Measurements from ENCODE around the gene SLC9A7. TPM values are rescaled to one million over a fixed set of nuclear protein-coding genes. Genes with fewer than 3 reads are reported as not detected.

Gene SLC9A7
- total RNA-seq, 4 donors from 2014 or later: 5.5 to 11.1 (median 7.3) TPM

- DNase-seq (ENCODE audit: low spot score in 2 of 2): no peak
- Histone ChIP-seq H3K4me3 (no peak overlapping the region), H3K9me3 (no peaks in the 10 kb centered on the region), H3K27me3 (peaks cover 0 to 4% of the 10 kb centered on the region in 2 donors), H3K27ac (no peak overlapping the region), H3K4me1 (no peaks in the 10 kb centered on the region), H3K36me3 (no peaks in the 10 kb centered on the region)
- TF ChIP-seq EP300 (IDR thresholded peaks at IDR 0.05) (no peak), CTCF (IDR thresholded peaks at IDR 0.05) (no peak), POLR2A (IDR thresholded peaks at IDR 0.05) (no peak)
- whole genome bisulfite sequencing, 2 donors: 63 to 67% methylated on average over 9 to 11 of the region's 11 CpGs
Observed at GRCh38 chrX:46607916-46608315, 151.0 kb downstream of the SLC9A7 start.

- no peaks in the 10 kb centered on the region for H3K4me1 ChIP-seq
- DNase-seq (ENCODE audit: low spot score in 2 of 2): no peak
- no peaks in the 10 kb centered on the region for H3K9me3 ChIP-seq
- TF ChIP-seq EP300 (IDR thresholded peaks at IDR 0.05): no peak
- TF ChIP-seq CTCF (IDR thresholded peaks at IDR 0.05): no peak
- TF ChIP-seq POLR2A (IDR thresholded peaks at IDR 0.05): no peak
- H3K36me3 ChIP-seq: no peaks in the 10 kb centered on the region
- H3K27ac ChIP-seq: peak overlapping the region in 1 of 4 donors; percentile 63
- WGBS, 2 donors: 88 to 96% methylated on average over 4 to 6 of the region's 6 CpGs
- H3K4me3 ChIP-seq: no peak overlapping the region
- peaks cover 0 to 4% of the 10 kb centered on the region in 2 donors for H3K27me3 ChIP-seq
Observed at GRCh38 chrX:46602468-46603102, 156.3 kb downstream of the SLC9A7 start.

GRCh38 chrX:46601283-46601682 is 157.6 kb downstream of the SLC9A7 start:
- no peaks in the 10 kb centered on the region for H3K9me3 ChIP-seq
- H3K4me1 ChIP-seq: no peaks in the 10 kb centered on the region
- H3K4me3 ChIP-seq: no peak overlapping the region
- no peak for DNase-seq (ENCODE audit: low spot score in 2 of 2)
- peaks cover 0 to 4% of the 10 kb centered on the region in 2 donors for H3K27me3 ChIP-seq
- H3K27ac ChIP-seq: peak overlapping the region in 1 of 4 donors; percentile 63
- TF ChIP-seq CTCF (IDR thresholded peaks at IDR 0.05) (no peak), EP300 (IDR thresholded peaks at IDR 0.05) (peak in 1 of 2 donors; percentile 57), POLR2A (IDR thresholded peaks at IDR 0.05) (no peak)
- H3K36me3 ChIP-seq: no peaks in the 10 kb centered on the region
- WGBS, 2 donors: 9 to 44% methylated on average over 6 of the region's 6 CpGs

- TF ChIP-seq EP300 (IDR thresholded peaks at IDR 0.05) (no peak), CTCF (IDR thresholded peaks at IDR 0.05) (no peak), POLR2A (IDR thresholded peaks at IDR 0.05) (no peak)
- DNase-seq (ENCODE audit: low spot score in 2 of 2): no peak
- Histone ChIP-seq H3K4me3 (no peak overlapping the region), H3K9me3 (no peaks in the 10 kb centered on the region), H3K36me3 (no peaks in the 10 kb centered on the region), H3K4me1 (no peaks in the 10 kb centered on the region), H3K27me3 (no peaks in the 10 kb centered on the region), H3K27ac (no peak overlapping the region)
- 0% methylated on average over 1 of the region's 1 CpG for WGBS, 2 donors
Observed at GRCh38 chrX:46599051-46599560, 159.8 kb downstream of the SLC9A7 start.

GRCh38 chrX:46597771-46598170 is 161.1 kb downstream of the SLC9A7 start:
- Histone ChIP-seq H3K4me3 (no peak overlapping the region), H3K4me1 (no peaks in the 10 kb centered on the region), H3K27me3 (no peaks in the 10 kb centered on the region), H3K27ac (no peak overlapping the region), H3K36me3 (no peaks in the 10 kb centered on the region), H3K9me3 (no peaks in the 10 kb centered on the region)
- no peak for TF ChIP-seq CTCF (IDR thresholded peaks at IDR 0.05)
- TF ChIP-seq POLR2A (IDR thresholded peaks at IDR 0.05): no peak
- TF ChIP-seq EP300 (IDR thresholded peaks at IDR 0.05): no peak
- DNase-seq (ENCODE audit: low spot score in 2 of 2): no peak
- 64 to 81% methylated on average over 5 to 6 of the region's 6 CpGs for WGBS, 2 donors

All from tibial nerve (tissue), 4 donors.